ENCODE measurements around the gene XIST. TPM values are rescaled to one million over a fixed set of nuclear protein-coding genes. Genes with fewer than 3 reads are reported as not detected.
"Not testable (repeated sequence)": the region's sequence is repeated elsewhere in the genome, so short reads cannot be mapped to it uniquely, and the experiment has no call there.

Gene XIST
- total RNA-seq = 10 to 100 TPM; 10.7 to 14.8 TPM
- polyA plus RNA-seq (ENCODE audit: insufficient read depth, low read depth, low replicate concordance) = 4.6 TPM
- long read RNA-seq, donor 1 = 0 reads
- long read RNA-seq, donor 2 = 0 reads

DNA sequence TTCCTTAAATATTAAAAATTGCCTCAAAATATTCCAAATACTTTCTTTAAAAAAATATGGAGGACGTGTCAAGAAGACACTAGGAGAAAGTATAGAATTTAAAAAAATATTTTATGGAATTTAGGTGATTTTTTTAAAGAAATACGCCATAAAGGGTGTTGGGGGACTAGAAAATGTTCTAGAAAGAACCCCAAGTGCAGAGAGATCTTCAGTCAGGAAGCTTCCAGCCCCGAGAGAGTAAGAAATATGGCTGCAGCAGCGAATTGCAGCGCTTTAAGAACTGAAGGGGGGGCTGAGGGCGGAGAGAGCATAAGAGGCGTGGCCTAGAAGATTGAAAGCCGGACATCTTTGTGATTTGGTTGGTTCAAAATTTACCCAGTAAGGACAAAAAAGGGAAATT is at the start of gene XIST:
XIST (minus strand) TSS at position 248 of the 400 bp plus-strand sequence.
- Histone ChIP-seq H3K27ac (no peak within 1 kb of the TSS), H3K36me3 (ENCODE audit: low read depth, missing control alignments) (no peaks in the 10 kb centered on the region), H3K4me3 (peak within 1 kb of the TSS in 1 of 2 donors; percentile 9), H3K4me1 (no peaks in the 10 kb centered on the region), H3K9me3 (no peaks in the 10 kb centered on the region), H3K27me3 (no peaks in the 10 kb centered on the region)
- intact Hi-C loops (cut with DNase I; ENCODE audit: low total_unique reads) = no loop called here
- peak; percentile 20 for DNase-seq
- TF ChIP-seq CTCF (IDR thresholded peaks at IDR 0.05) (no peak), POLR2A (IDR thresholded peaks at IDR 0.05) (no peak)
- 66 to 72% methylated on average over 8 of the region's 8 CpGs for WGBS, 2 donors

GRCh38 chrX:73898315-73898714 is 45.8 kb upstream of the XIST start:
- H3K27ac ChIP-seq; H3K4me1 ChIP-seq; DNase-seq; H3K27me3 ChIP-seq; H3K36me3 ChIP-seq (ENCODE audit: low read depth, missing control alignments); H3K4me3 ChIP-seq; intact Hi-C loops (cut with DNase I; ENCODE audit: low total_unique reads); H3K9me3 ChIP-seq: not testable (repeated sequence)
- 78 to 93% methylated on average over 3 of the region's 3 CpGs for WGBS, 2 donors

GRCh38 chrX:73892515-73893090 is 40.1 kb upstream of the XIST start:
- H3K36me3 ChIP-seq (ENCODE audit: low read depth, missing control alignments); H3K27ac ChIP-seq; H3K9me3 ChIP-seq; DNase-seq; H3K4me3 ChIP-seq; H3K27me3 ChIP-seq; intact Hi-C loops (cut with DNase I; ENCODE audit: low total_unique reads); H3K4me1 ChIP-seq: not testable (repeated sequence)
- 85% methylated on average over 9 of the region's 14 CpGs; no CpG with 5 or more reads in 1 of the 2 donors for WGBS, 2 donors

GRCh38 chrX:73882260-73882659 is 29.7 kb upstream of the XIST start:
- H3K4me3 ChIP-seq; H3K27ac ChIP-seq; DNase-seq; intact Hi-C loops (cut with DNase I; ENCODE audit: low total_unique reads); H3K27me3 ChIP-seq; H3K4me1 ChIP-seq; H3K9me3 ChIP-seq; H3K36me3 ChIP-seq (ENCODE audit: low read depth, missing control alignments): not testable (repeated sequence)
- 92 to 100% methylated on average over 2 to 4 of the region's 24 CpGs for WGBS, 2 donors

- no peak for DNase-seq
- Histone ChIP-seq H3K27me3 (no peaks in the 10 kb centered on the region), H3K27ac (no peak overlapping the region), H3K4me3 (no peak overlapping the region), H3K9me3 (no peaks in the 10 kb centered on the region), H3K36me3 (ENCODE audit: low read depth, missing control alignments) (no peaks in the 10 kb centered on the region), H3K4me1 (no peaks in the 10 kb centered on the region)
- no peak for TF ChIP-seq POLR2A (IDR thresholded peaks at IDR 0.05)
- TF ChIP-seq CTCF (IDR thresholded peaks at IDR 0.05) = no peak
- intact Hi-C loops (cut with DNase I; ENCODE audit: low total_unique reads) = no loop called here
Measured at GRCh38 chrX:73877687-73878086, 25.2 kb upstream of the XIST start.

DNA sequence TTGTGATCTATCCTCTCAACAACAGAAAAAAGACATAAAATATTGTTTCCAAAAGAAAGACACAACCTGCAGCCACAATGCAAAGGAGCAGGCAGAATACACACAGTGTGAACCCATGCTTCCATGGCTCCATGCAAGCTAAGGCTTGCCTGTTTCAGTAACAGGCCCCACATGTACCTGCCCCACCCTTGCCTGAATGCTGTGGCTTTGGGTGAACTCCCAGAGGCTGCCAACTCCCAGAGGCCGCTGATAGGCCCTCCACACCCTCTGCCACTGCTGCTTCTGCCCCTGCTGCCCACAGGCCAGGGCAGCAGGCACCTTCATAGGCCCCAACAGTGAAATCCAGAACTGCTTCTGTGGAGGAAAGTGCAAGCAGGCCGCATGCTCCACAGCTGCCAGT is 24.4 kb upstream of the XIST start:
- intact Hi-C loops (cut with DNase I; ENCODE audit: low total_unique reads) = no loop called here
- Histone ChIP-seq H3K27ac (no peak overlapping the region), H3K4me3 (no peak overlapping the region), H3K4me1 (no peaks in the 10 kb centered on the region), H3K9me3 (no peaks in the 10 kb centered on the region), H3K36me3 (ENCODE audit: low read depth, missing control alignments) (no peaks in the 10 kb centered on the region), H3K27me3 (no peaks in the 10 kb centered on the region)
- DNase-seq = no peak
- no peak for TF ChIP-seq POLR2A (IDR thresholded peaks at IDR 0.05)
- TF ChIP-seq CTCF (IDR thresholded peaks at IDR 0.05) = no peak
- 89% methylated on average over 1 of the region's 2 CpGs; no CpG with 5 or more reads in 1 of the 2 donors for WGBS, 2 donors

All from testis (tissue), 5 donors.